IMR-90 (cell line): Measurements from ENCODE around the gene LRRC31.

Experiments
- BHLHE40 ChIP-seq: fragments of 150-350 bp; IDR thresholded peaks from 2 replicates; pipeline ENCODE4 v1.6.1; 2016; ENCODE audit warnings: mild to moderate bottlenecking, low read depth, low read length
- CEBPB ChIP-seq: IDR thresholded peaks from 2 replicates; pipeline ENCODE4 v1.6.1; 2012; ENCODE audit warnings: low read depth, low read length, improper control_type of control experiment
- CHD1 ChIP-seq: IDR thresholded peaks from 2 replicates; pipeline ENCODE4 v1.6.1; 2012; ENCODE audit warnings: low read depth, low read length, improper control_type of control experiment
- POLR2A ChIP-seq: IDR thresholded peaks from 2 replicates; pipeline ENCODE4 v1.6.1; 2012; ENCODE audit warnings: mild to moderate bottlenecking, low read depth, low read length
- RAD21 ChIP-seq: IDR thresholded peaks from 2 replicates; pipeline ENCODE4 v1.6.1; 2012; ENCODE audit warnings: low read length, improper control_type of control experiment
- RFX5 ChIP-seq: IDR thresholded peaks from 2 replicates; pipeline ENCODE4 v1.8.0; 2012; ENCODE audit warnings: low read depth, mild to moderate bottlenecking, low read length, moderate library complexity
- SMC3 ChIP-seq: fragments of 150-350 bp; IDR thresholded peaks from 2 replicates; pipeline ENCODE4 v1.6.1; 2016; ENCODE audit warnings: low read depth, mild to moderate bottlenecking, antibody characterized with exemption, low read length, moderate library complexity
- TF ChIP-seq, protein P1 (sequence below): conservative IDR thresholded peaks from 2 replicates; pipeline ENCODE4 v1.5.1; 2012; ENCODE audit warnings: mild to moderate bottlenecking, low read depth, low read length, improper control_type of control experiment
- TF ChIP-seq, protein P2 (sequence below): fragments of 150-350 bp; IDR thresholded peaks from 2 replicates; pipeline ENCODE4 v1.6.1; 2016; ENCODE audit warnings: low read depth, mild to moderate bottlenecking, low read length, moderate library complexity, borderline replicate concordance

DNA sequence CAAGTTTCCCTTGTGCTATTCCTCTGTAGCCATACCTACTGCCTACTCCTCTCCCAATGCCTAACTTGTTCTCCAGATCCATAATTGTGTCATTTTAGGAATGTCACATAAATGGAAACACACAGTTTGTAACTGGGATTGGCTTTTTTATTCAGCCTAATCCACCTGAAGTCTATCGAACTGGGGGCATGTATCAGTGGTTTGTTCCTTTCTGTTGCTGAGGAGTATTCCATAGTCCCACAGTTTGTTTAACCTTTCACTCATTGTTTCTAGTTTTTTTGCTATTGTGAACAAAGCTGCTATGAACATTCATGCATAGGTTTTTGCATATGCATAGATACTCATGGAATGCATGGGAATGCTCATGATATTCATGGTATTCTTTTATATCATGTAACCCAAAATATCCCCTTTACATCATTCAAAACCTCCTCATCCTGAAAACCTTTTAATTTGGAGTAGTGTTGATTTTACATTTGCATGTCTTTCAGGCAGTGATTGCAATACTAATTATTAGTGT, 31.2 kb downstream of the LRRC31 start:
- TF ChIP-seq POLR2A (no peak), SMC3 (no peak), BHLHE40 (no peak), RAD21 (no peak), CHD1 (no peak), RFX5 (no peak), CEBPB (no peak)
- TF ChIP-seq, protein P1, sequence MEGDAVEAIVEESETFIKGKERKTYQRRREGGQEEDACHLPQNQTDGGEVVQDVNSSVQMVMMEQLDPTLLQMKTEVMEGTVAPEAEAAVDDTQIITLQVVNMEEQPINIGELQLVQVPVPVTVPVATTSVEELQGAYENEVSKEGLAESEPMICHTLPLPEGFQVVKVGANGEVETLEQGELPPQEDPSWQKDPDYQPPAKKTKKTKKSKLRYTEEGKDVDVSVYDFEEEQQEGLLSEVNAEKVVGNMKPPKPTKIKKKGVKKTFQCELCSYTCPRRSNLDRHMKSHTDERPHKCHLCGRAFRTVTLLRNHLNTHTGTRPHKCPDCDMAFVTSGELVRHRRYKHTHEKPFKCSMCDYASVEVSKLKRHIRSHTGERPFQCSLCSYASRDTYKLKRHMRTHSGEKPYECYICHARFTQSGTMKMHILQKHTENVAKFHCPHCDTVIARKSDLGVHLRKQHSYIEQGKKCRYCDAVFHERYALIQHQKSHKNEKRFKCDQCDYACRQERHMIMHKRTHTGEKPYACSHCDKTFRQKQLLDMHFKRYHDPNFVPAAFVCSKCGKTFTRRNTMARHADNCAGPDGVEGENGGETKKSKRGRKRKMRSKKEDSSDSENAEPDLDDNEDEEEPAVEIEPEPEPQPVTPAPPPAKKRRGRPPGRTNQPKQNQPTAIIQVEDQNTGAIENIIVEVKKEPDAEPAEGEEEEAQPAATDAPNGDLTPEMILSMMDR = no peak
- TF ChIP-seq, protein P2, sequence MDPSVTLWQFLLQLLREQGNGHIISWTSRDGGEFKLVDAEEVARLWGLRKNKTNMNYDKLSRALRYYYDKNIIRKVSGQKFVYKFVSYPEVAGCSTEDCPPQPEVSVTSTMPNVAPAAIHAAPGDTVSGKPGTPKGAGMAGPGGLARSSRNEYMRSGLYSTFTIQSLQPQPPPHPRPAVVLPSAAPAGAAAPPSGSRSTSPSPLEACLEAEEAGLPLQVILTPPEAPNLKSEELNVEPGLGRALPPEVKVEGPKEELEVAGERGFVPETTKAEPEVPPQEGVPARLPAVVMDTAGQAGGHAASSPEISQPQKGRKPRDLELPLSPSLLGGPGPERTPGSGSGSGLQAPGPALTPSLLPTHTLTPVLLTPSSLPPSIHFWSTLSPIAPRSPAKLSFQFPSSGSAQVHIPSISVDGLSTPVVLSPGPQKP = no peak
